ENCODE data around the gene ARMC2. TPM values are rescaled to one million over a fixed set of nuclear protein-coding genes. Genes with fewer than 3 reads are reported as not detected.
"Not testable (repeated sequence)": the region's sequence is repeated elsewhere in the genome, so short reads cannot be mapped to it uniquely, and the experiment has no call there.

The ARMC2 gene
- polyA plus RNA-seq, 2 of the 4 experiments (the other 2 are of a cell fraction), result 2.1 to 4.9 TPM

DNA sequence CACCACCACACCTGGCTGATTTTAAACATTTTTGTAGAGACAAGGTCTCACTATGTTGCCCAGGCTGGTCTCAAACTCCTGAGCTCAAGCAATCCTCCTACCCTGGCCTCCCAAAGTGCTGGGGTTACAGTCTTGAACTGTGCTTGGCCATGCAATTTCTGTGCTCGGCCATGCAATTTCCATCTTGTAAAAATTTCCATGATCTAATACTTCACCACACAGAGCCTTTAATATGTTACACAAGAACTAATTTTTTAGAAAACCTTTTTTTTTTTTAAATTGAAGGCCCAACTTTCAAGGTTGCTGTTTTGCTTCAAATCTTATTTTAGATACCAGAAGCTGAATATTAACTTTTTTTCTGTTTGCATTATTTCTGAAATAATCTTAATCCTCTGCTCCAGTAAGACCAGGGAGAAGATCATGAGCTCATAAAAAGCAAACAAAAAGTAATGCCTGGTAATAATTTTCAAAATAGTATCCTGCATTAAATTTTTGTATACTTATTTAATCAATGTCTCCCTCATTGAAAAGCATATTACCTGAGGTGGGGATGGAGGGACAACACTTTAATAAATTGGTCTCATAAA is 38.1 kb upstream of the ARMC2 start:
- ATAC-seq (no peak), DNase-seq (ENCODE audit: low read depth in 1 of 2, low spot score in 1 of 2) (no peak), FAIRE-seq (no peak)
- ChIA-PET CTCF (no interaction called here), POLR2A (no interaction called here)
- Histone ChIP-seq H3K4me3 (no peak overlapping the region), H3K27ac (no peak overlapping the region), H3K4me2 (no peak overlapping the region), H3K4me1 (no peaks in the 10 kb centered on the region), H3K9me3 (no peaks in the 10 kb centered on the region)
- WGBS (ENCODE audit: missing lambda C conversion rate), result 70% methylated on average over 1 of the region's 1 CpG
- no peak for TF ChIP-seq ZFP36 (IDR thresholded peaks at IDR 0.05; ENCODE audit: borderline replicate concordance, partially characterized antibody)
- no peak for TF ChIP-seq KDM5A (IDR thresholded peaks at IDR 0.05)
- no peak for TF ChIP-seq RFX5 (IDR thresholded peaks at IDR 0.05)
- no peak for TF ChIP-seq KDM1A (IDR thresholded peaks at IDR 0.05; ENCODE audit: low read depth)
- no peak for TF ChIP-seq POLR2AphosphoS2 (conservative IDR thresholded peaks at IDR 0.05; ENCODE audit: low read length)
- TF ChIP-seq HOXA7 (CRISPR knock-in tag; IDR thresholded peaks at IDR 0.05), result no peak

DNA sequence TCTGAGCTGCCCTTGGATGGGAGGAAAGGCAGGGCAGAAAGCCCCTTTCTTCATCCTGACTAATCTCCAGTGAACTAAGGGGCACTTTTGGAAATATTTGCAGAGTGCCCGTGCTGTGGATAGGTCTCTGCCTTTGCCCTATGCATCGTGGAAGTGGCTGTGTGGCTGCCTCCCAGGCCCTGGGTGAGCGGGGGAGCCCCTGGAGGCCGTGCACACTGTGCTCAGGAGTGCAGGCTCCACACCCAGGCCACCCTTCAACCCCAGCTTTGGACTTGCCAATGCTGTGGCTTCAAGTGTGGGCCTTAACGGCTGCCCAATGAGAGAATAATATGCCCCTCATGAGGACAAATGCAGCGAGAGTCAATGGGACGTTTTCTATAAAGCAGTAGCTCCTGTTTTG is 36.7 kb upstream of the ARMC2 start:
- no peak for TF ChIP-seq HOXB5 (CRISPR knock-in tag; IDR thresholded peaks at IDR 0.05)
- no peak for TF ChIP-seq ELK1 (IDR thresholded peaks at IDR 0.05; ENCODE audit: low read depth, low read length)
- no peak for TF ChIP-seq POLR2A (IDR thresholded peaks at IDR 0.05; ENCODE audit: low read length)
- TF ChIP-seq NR3C1 (IDR thresholded peaks at IDR 0.05), result no peak
- no peak for TF ChIP-seq NPAS2 (CRISPR knock-in tag; IDR thresholded peaks at IDR 0.05; ENCODE audit: borderline replicate concordance)
- TF ChIP-seq ZC3H11A (IDR thresholded peaks at IDR 0.05), result no peak
- TF ChIP-seq RAD21 (conservative IDR thresholded peaks at IDR 0.05 in 1 of 2, IDR thresholded peaks at IDR 0.05 in 1 of 2), result no peak
- TF ChIP-seq ZFP36 (IDR thresholded peaks at IDR 0.05; ENCODE audit: borderline replicate concordance, partially characterized antibody), result no peak
- no peak for TF ChIP-seq MAFK (IDR thresholded peaks at IDR 0.05; ENCODE audit: partially characterized antibody)
- TF ChIP-seq CEBPB (IDR thresholded peaks at IDR 0.05), result no peak
- TF ChIP-seq POLR2AphosphoS2 (conservative IDR thresholded peaks at IDR 0.05; ENCODE audit: low read length), result no peak
- no peak for TF ChIP-seq GATA3 (IDR thresholded peaks at IDR 0.05; ENCODE audit: borderline replicate concordance)
- TF ChIP-seq PHF8 (IDR thresholded peaks at IDR 0.05; ENCODE audit: borderline replicate concordance, low read depth), result no peak
- no peak for TF ChIP-seq SMC3 (IDR thresholded peaks at IDR 0.05)
- no peak for TF ChIP-seq REST (IDR thresholded peaks at IDR 0.05)
- TF ChIP-seq RFX5 (IDR thresholded peaks at IDR 0.05), result no peak
- TF ChIP-seq FOXS1 (CRISPR knock-in tag; IDR thresholded peaks at IDR 0.05), result no peak
- WGBS (ENCODE audit: missing lambda C conversion rate), result 67% methylated on average over 1 of the region's 7 CpGs
- DNase-seq (ENCODE audit: low read depth in 1 of 2, low spot score in 1 of 2) (no peak), FAIRE-seq (no peak), ATAC-seq (no peak)
- Histone ChIP-seq H3K9me3 (no peaks in the 10 kb centered on the region), H3K4me3 (no peak overlapping the region), H3K27ac (no peak overlapping the region), H3K4me1 (no peaks in the 10 kb centered on the region), H3K4me2 (no peak overlapping the region)
- CTCF ChIA-PET, result interaction anchor here (0.7 kb wide), 1 partner anchor 270 kb away, joined by 3 read pairs; no protein-coding TSS in a partner anchor
- POLR2A ChIA-PET, result no interaction called here

DNA sequence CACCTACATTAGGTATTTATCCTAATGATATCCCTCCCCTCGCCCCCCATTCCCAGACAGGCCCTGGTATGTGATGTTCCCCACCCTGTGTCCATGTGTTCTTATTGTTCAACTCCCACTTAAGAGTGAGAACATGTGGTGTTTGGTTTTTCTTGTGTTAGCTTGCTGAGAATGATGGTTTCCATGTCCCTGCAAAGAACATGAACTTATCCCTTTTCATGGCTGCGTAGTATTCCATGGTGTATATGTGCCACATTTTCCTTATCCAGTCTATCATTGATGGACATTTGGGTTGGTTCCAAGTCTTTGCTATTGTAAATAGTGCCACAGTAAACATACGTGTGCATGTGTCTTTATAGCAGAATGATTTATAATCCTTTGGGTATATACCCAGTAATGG is 35.0 kb upstream of the ARMC2 start:
- H3K4me3 ChIP-seq; H3K4me2 ChIP-seq; H3K27ac ChIP-seq; CTCF ChIA-PET; H3K9me3 ChIP-seq; ATAC-seq; POLR2A ChIA-PET; FAIRE-seq; DNase-seq (ENCODE audit: low read depth in 1 of 2, low spot score in 1 of 2); H3K4me1 ChIP-seq: not testable (repeated sequence)
- WGBS (ENCODE audit: missing lambda C conversion rate), result 4% methylated on average over 3 of the region's 3 CpGs

GRCh38 chr6:108817276-108817675 is 30.9 kb upstream of the ARMC2 start:
- H3K4me3 ChIP-seq; POLR2A ChIA-PET; ATAC-seq; H3K27ac ChIP-seq; DNase-seq (ENCODE audit: low read depth in 1 of 2, low spot score in 1 of 2); H3K4me1 ChIP-seq; H3K9me3 ChIP-seq; H3K4me2 ChIP-seq; CTCF ChIA-PET; FAIRE-seq: not testable (repeated sequence)
- WGBS (ENCODE audit: missing lambda C conversion rate), result 60% methylated on average over 7 of the region's 7 CpGs
